Ectodermal cell (in vitro differentiated cells): ENCODE data around the gene DHRS1.
A peak's percentile ranks its signal among the peaks of the same experiment; 100 is the strongest.

Experiments used
- H3K27ac ChIP-seq: 2 replicates; pipeline ENCODE4 v1.7.0; 2013; ENCODE audit warnings: mild to moderate bottlenecking, low read depth, low read length; ENCODE audit not compliant: insufficient read depth, poor library complexity, severe bottlenecking
- H3K27me3 ChIP-seq: 2 replicates; pipeline ENCODE4 v1.7.0; 2013; ENCODE audit warnings: mild to moderate bottlenecking, low read length; ENCODE audit not compliant: insufficient read depth, control insufficient read depth, poor library complexity, severe bottlenecking
- H3K36me3 ChIP-seq: one replicate; pipeline ENCODE4 v1.7.0; 2013; ENCODE audit warnings: low read length; ENCODE audit not compliant: control insufficient read depth, insufficient read depth
- H3K4me1 ChIP-seq: one replicate; pipeline ENCODE4 v1.7.0; 2013; ENCODE audit warnings: low read length; ENCODE audit not compliant: control insufficient read depth, insufficient read depth
- H3K4me3 ChIP-seq: 2 replicates; pipeline ENCODE4 v1.7.0; 2013; ENCODE audit warnings: low read depth, low read length, control low read depth; ENCODE audit not compliant: insufficient read depth
- H3K9me3 ChIP-seq: 2 replicates; pipeline ENCODE4 v1.7.0; 2013; ENCODE audit warnings: mild to moderate bottlenecking, low read length, moderate library complexity; ENCODE audit not compliant: control insufficient read depth
- WGBS, 2 experiments: methylation state at CpG; one replicate each; pipeline ENCODE4 v1.1.7; 2013; ENCODE audit warnings: missing lambda C conversion rate in 2 of 2; 5-methylcytosine and 5-hydroxymethylcytosine counted together

The DHRS1 gene

DNA sequence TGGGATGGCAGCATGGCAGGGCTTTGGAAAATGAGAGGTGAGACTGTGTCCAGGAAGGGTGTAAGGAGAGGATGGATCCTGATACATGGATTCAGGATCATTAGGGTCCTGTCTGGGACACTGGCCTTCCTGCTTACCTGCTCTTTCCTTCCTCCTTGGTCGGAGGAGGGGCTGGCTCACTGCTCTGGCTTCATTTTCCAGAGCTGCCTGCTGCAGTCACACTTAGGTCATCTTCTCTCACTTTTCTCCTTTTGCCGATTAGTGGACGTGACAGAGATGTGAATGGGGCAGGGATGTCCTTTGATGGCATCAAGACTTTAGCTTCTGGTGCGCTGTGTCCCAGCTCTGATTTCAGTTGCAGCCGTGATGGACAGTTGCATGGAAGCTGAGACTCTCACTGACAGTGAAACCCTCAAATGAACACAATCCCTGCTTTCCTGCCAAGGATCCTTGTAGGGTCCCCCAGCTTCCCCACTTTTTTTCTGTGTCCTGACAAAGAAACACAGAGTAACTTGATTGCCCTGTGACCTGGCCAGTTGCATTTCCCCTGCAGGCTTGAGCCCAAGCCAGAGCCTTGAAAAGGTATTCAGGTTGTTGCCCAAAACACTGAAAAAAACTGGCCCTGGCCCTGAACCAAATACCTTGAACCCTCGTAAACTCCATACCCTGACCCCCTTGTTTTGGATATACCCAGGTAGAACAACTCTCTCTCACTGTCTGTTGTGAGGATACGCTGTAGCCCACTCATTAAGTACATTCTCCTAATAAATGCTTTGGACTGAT, 9.0 kb upstream of the DHRS1 start:
- WGBS, 2 experiments = 90 to 94% methylated on average over 7 of the region's 7 CpGs
- no peaks in the 10 kb centered on the region for H3K27me3 ChIP-seq
- no peaks in the 10 kb centered on the region for H3K4me1 ChIP-seq
- H3K27ac ChIP-seq = no peak overlapping the region
- H3K36me3 ChIP-seq = peaks cover 26% of the 10 kb centered on the region
- H3K9me3 ChIP-seq = no peaks in the 10 kb centered on the region
- H3K4me3 ChIP-seq = no peak overlapping the region

DNA sequence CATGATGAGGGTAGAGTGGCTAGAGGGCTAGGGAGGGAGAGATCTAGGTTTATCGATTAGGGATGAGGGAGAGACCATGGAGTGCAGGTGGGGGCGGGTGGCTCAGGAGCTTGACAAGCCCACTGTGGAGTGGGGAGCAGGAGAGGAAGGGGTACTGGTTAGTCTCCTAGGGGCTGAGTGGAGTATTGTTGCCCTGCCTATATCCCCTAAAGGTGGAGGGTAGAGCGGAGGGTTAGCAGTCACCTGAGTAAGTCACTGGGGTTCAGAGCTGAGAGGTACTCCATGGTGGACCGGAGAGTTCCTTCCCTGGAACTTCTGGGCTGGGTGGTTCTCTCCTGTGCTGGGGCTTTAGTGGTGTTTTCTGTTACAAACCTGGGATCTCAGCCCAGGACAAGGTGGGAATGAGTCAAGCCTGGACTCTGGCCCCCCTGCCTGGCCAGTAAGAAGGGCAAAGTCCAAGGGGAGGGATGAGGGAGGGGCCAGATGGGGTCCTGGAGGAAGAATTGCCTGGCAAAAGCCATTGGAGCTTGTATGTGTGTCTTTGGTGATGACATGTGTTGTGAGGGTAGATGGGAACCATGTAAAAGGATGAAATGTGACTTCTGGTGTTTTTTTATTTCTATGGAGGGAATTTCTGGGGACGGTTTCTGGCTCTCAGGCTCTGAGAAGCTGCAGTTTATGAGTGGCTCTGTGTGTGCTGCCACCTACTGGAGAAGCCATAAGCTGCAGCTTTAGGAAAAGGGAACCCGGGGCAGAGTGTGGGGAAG, 8.2 kb upstream of the DHRS1 start, which contains the start of gene CIDEB:
CIDEB (minus strand) TSS at position 403 of the 767 bp plus-strand sequence; CDS start at position 284, 119 bp downstream.
- Histone ChIP-seq H3K27me3 (no peaks in the 10 kb centered on the region), H3K9me3 (no peaks in the 10 kb centered on the region), H3K27ac (no peak within 1 kb of the TSS), H3K4me3 (no peak within 1 kb of the TSS), H3K4me1 (no peaks in the 10 kb centered on the region), H3K36me3 (peaks cover 32% of the 10 kb centered on the region)
- 71 to 73% methylated on average over 6 of the region's 6 CpGs for WGBS, 2 experiments

DNA sequence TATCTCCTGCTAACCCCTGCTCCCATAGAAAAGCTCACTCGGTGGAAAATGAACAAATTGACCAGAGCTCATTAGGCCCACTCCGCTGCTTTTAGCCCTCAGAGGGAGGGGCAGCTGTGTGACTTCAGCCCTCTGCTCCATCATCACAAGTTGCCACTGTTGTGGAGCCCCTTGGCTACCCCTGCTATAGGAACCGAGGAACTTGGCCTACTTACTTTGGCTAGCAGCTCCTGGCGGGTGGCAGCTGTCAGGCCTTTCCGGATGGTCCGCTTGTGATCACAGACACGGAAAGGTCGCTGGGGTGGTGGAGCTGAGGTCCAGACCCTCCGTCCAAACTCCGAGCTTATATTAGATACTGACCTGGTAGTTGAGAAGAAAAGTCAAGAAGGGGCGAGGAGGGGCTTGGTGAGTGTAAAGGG, 7.6 kb upstream of the DHRS1 start:
- H3K4me1 ChIP-seq = no peaks in the 10 kb centered on the region
- H3K27ac ChIP-seq = no peak overlapping the region
- 86 to 88% methylated on average over 11 of the region's 11 CpGs for WGBS, 2 experiments
- H3K9me3 ChIP-seq = no peaks in the 10 kb centered on the region
- peaks cover 37% of the 10 kb centered on the region for H3K36me3 ChIP-seq
- H3K27me3 ChIP-seq = no peaks in the 10 kb centered on the region
- H3K4me3 ChIP-seq = no peak overlapping the region

DNA sequence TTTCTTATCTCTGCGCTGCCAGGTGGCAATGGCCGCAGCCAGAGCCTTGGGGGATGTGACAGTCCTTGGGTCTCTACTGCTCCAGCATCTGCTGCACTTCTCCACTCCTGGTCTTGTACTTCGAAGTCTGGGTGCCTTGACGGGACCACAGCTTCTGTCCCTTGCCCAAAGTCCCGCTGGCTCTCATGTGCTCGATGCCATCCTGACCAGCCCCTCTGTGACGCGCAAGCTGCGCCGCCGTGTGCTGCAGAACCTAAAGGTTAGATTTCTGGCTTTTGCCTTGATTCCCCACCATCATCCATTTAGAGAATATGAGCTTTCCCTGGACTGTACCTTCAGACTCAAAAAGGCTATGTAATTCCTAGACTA, 4.4 kb upstream of the DHRS1 start:
- Histone ChIP-seq H3K27me3 (no peaks in the 10 kb centered on the region), H3K4me1 (peaks cover 3% of the 10 kb centered on the region), H3K4me3 (no peak overlapping the region), H3K27ac (no peak overlapping the region), H3K9me3 (no peaks in the 10 kb centered on the region), H3K36me3 (peaks cover 44% of the 10 kb centered on the region)
- WGBS, 2 experiments = 96% methylated on average over 11 of the region's 11 CpGs

DNA sequence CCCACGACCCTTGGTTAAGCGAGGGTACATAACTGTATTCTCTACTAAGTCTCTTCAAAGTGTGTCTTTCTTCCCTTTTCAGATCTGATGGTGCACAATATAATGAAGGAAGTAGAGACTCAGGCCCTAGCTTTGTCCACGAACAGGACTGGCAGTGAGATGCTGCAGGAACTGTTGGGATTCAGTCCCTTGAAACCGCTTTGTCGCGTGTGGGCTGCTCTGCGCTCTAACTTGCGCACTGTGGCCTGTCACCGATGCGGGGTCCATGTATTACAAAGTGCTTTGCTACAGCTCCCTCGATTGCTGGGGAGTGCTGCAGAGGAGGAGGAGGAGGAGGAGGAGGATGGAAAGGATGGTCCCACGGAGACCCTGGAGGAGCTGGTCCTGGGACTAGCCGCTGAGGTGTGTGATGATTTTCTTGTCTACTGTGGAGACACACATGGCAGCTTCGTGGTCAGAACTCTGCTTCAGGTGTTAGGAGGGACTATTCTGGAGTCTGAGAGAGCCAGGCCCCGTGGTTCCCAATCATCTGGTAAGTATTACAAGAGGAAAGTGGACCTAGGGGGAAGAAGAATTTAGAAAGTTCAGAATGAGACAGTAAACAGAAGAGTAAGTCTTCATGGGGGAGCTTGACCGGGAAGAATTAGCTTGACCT, 873 bp upstream of the DHRS1 start:
- Histone ChIP-seq H3K9me3 (no peaks in the 10 kb centered on the region), H3K4me1 (peaks cover 7% of the 10 kb centered on the region), H3K36me3 (peaks cover 38% of the 10 kb centered on the region), H3K27ac (no peak overlapping the region), H3K27me3 (no peaks in the 10 kb centered on the region), H3K4me3 (peak overlapping the region; percentile 92)
- WGBS, 2 experiments = 43% methylated on average over 16 of the region's 16 CpGs

DNA sequence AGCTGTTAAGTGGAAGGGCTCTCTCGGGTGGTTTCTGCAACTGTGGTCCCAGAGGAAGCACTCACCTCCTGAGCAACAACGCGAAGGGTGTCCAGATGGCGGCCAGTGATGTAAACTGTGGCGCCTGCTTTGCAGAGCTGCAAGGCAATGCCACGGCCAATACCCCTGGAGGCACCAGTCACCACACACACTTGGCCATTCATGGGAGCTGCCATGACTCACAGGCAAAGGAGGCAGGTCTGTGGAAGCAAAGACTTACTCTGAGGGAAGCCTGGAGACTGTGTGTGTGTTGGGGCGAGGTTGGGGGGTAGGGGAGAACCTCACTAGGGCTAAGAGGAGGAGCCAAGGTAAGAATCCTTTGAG, 707 bp downstream of the DHRS1 start:
- Histone ChIP-seq H3K27ac (no peak overlapping the region), H3K9me3 (no peaks in the 10 kb centered on the region), H3K4me1 (peaks cover 7% of the 10 kb centered on the region), H3K4me3 (peak overlapping the region; percentile 92), H3K36me3 (peaks cover 26% of the 10 kb centered on the region), H3K27me3 (no peaks in the 10 kb centered on the region)
- 78 to 81% methylated on average over 7 of the region's 7 CpGs for WGBS, 2 experiments

DNA sequence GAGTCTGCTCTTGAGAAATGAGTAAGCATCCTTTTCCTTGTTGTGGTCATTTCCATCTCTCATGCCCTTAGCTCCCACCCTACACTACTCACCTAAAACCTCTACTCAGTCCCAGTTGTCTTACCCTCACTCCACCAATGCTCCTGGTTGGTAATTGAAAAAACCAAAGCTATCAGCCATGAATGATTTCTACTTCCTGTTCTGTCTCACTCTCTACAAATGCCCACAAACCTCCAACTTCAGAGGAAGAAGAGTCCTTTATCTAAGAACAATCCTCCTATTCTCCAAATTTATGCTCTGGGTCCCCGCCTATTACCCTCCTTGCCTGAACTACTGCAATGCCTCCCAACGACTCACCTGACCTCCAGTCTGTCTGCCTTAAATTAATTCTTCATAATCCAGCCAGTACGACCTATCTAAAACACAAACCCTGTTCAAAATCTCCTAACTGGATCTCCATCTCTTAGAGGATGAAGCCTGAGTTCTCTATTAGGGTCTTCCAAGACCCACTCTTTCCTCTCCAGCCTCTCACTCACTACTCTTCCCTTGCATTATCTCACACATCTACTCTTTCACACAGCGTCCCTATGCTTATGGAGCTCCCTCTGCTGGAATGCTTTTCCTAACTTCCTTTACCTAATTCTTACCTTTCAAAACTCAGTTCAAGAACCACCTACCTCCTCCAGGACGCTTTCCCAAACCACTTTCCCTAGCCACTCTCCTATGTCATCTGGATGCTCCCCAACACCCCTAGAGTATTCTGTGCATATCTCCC, 2.2 kb downstream of the DHRS1 start:
- no peaks in the 10 kb centered on the region for H3K9me3 ChIP-seq
- H3K4me1 ChIP-seq = peaks cover 7% of the 10 kb centered on the region
- no peak overlapping the region for H3K4me3 ChIP-seq
- H3K27me3 ChIP-seq = no peaks in the 10 kb centered on the region
- no peak overlapping the region for H3K27ac ChIP-seq
- 56 to 61% methylated on average over 5 of the region's 5 CpGs for WGBS, 2 experiments
- H3K36me3 ChIP-seq = peaks cover 13% of the 10 kb centered on the region

DNA sequence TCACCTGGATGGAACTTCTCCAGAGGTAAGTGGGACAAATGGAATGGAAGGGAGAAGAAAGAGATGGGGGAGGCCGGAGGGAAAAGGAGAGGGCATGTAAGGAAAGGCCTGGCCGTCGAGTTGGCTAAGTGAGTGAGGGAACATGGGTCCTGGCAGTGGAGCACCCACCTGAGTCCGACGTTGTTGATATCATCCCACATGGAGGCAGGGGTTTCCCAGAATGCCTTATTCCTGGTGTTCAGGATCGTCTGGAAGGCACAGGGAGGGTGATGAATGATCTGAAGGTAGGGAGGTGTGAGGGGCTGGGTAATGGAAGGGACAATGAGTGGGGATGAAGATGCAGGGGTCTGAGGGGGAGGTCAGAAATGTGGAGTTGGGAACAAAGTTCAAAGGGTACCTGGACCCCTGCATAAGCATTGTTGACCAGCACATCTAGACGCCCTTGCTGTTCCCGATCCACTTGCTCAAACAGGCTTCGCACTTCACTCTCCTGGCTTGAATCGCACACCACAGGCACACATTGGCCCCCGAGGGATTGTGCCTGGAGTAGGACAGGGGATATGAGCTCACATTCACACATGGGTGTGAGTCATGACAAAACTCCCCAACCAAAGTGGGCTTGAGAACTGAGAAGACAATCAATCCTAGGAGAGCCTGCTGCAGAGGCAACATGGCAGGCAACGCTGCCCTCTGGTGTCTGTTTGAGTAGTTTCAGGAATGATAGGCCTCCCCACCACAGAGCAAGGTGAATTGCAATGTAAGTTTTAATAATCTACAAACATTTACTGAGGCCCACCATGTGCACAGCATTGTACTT, 3.0 kb downstream of the DHRS1 start:
- peaks cover 7% of the 10 kb centered on the region for H3K4me1 ChIP-seq
- no peak overlapping the region for H3K27ac ChIP-seq
- H3K4me3 ChIP-seq = no peak overlapping the region
- H3K27me3 ChIP-seq = no peaks in the 10 kb centered on the region
- peaks cover 5% of the 10 kb centered on the region for H3K36me3 ChIP-seq
- 68 to 71% methylated on average over 12 of the region's 12 CpGs for WGBS, 2 experiments
- no peaks in the 10 kb centered on the region for H3K9me3 ChIP-seq

DNA sequence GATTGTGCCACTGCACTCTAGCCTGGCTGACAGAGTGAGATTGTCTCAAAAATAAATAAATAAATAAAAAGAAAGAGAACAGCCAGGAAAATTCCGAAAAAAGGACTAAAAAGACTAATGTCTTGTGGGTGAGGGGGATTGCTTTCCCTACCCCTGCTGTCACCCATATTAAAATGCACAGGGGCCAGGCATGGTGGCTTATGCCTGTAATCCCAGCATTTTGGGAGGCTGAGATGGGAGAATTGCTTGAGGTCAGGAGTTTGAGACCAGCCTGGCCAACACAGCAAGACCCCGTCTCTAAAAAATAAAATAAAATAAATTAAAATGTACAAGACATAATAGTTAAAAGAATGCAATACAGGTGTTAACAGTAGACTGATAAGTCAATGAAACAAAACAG, 6.1 kb downstream of the DHRS1 start:
- no peak overlapping the region for H3K27ac ChIP-seq
- H3K9me3 ChIP-seq = no peaks in the 10 kb centered on the region
- no peak overlapping the region for H3K4me3 ChIP-seq
- no peaks in the 10 kb centered on the region for H3K27me3 ChIP-seq
- peaks cover 5% of the 10 kb centered on the region for H3K36me3 ChIP-seq
- WGBS, 2 experiments = 93 to 100% methylated on average over 1 of the region's 2 CpGs
- H3K4me1 ChIP-seq = no peaks in the 10 kb centered on the region
